Measurements from ENCODE around the gene CKAP5.

The CKAP5 gene

GRCh38 chr11:46695345-46696211 is 150.5 kb downstream of the CKAP5 start:
- no peak for DNase-seq

- DNase-seq = no peak
These were observed 151.5 kb downstream of the CKAP5 start for GRCh38 chr11:46694607-46695006.

- DNase-seq = no peak
These were observed 152.0 kb downstream of the CKAP5 start for GRCh38 chr11:46694072-46694471.

GRCh38 chr11:46693597-46694012 is 152.5 kb downstream of the CKAP5 start:
- no peak for DNase-seq
